PC-9 (cell line): Measurements from ENCODE around the gene PRPF39.

Experiments used
- CTCF ChIP-seq: fragments of 200-600 bp; sonication (generic); conservative IDR thresholded peaks from 2 replicates; pipeline ENCODE4 v1.6.1; 2017; ENCODE audit warnings: mixed run types, antibody characterized with exemption, mild to moderate bottlenecking, moderate library complexity
- EZH2 ChIP-seq: fragments of 200-600 bp; sonication (generic); IDR thresholded peaks from 2 replicates; pipeline ENCODE4 v1.8.0; 2017; ENCODE audit warnings: antibody characterized with exemption, low read depth

GRCh38 chr14:45038865-45039264 lies 45.1 kb upstream of the PRPF39 start:
- TF ChIP-seq CTCF (no peak), EZH2 (no peak)
